HTR-8/SVneo (cell line): ENCODE results near the gene R3HDM4.
A peak's percentile ranks its signal among the peaks of the same experiment; 100 is the strongest.

Source experiments
- DNase-seq: peaks from one replicate; pipeline ENCODE4 v3.0.0; 2011; ENCODE audit warnings: low spot score, mixed read lengths; ENCODE audit not compliant: insufficient read length
- FAIRE-seq: peaks from 2 replicates; lab custom pipeline; 2011; peaks lifted over from hg19 to GRCh38; lab: Jason Lieb, UNC

R3HDM4 gene

GRCh38 chr19:917323-918151 is 4.5 kb upstream of the R3HDM4 start, which contains the start of gene KISS1R:
TSS of gene KISS1R (plus strand) at chr19:917333. CDS start at chr19:917503, 170 bp downstream.
- FAIRE-seq: no peak
- DNase-seq: no peak

DNA sequence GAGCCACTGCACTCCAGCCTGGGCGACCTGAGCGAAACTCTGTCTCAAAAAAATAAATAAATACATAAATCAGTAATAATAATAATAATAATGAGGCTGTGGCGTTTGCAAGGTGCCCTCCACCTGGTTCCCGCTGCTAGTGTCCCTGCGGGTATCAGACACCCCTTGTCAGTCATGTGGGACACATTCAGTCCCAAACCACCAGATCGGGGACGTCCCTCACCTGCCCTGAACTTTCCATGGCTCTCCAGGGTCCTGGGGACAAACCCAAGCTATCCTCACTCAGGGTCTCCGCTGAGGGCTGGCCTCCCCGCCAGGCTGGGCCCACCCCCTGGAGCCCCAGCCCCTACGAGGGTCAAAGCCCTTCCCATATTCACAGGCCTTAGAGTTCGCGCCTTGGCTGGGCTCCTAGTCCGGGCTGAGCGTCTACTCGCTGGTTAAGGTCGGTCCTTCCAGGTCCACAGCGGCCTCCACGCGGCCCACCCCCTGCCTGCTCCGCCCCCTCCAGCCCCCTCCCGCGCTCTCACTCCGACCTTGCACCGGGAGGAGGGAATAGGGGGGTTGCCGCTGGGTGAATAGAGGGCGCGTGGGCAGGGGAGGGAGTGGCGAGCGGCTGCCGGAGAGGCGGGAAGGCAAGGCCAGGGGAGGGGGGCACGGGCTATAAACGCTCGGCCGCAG is 3.8 kb upstream of the R3HDM4 start:
- FAIRE-seq: no peak
- no peak for DNase-seq

- DNase-seq (no peak), FAIRE-seq (no peak)
Observed at GRCh38 chr19:912181-913079, 589 bp downstream of the R3HDM4 start.

DNA sequence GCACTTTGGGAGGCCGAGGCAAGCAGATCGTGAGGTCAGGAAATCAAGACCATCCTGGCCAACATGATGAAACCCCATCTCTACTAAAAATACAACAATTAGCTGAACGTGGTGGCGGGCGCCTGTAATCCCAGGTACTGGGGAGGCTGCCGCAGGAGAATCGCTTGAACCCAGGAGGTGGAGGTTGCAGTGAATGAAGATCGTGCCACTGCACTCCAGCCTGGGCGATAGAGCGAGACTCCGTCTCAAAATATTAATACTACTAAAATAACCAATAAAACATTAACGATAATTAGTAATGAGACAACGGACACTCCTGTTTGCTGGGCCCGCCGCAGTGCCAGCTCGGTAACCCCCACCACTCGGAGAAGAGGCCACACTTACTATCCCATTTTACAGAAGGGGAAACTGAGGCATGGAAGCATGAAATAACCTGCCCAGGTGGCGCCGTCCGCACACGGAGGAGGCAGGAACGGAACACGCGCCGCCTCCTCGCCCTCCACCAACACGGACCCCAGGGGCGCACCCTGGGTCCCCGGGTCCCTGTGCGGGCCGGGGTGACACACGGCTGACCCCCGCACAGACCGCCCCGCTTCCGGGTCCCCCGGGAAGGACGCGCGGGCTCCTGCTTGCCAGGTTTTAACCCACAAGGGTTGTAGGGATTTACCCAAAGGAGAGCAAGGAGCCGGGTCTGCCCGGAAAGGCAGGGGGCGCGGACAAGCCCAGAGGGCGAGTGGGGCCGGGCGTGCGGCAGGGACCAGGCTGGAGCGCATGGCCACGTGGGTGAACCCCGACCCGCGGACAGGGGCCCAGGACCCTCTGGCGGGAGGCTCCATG is 1.6 kb downstream of the R3HDM4 start:
- DNase-seq: no peak

DNA sequence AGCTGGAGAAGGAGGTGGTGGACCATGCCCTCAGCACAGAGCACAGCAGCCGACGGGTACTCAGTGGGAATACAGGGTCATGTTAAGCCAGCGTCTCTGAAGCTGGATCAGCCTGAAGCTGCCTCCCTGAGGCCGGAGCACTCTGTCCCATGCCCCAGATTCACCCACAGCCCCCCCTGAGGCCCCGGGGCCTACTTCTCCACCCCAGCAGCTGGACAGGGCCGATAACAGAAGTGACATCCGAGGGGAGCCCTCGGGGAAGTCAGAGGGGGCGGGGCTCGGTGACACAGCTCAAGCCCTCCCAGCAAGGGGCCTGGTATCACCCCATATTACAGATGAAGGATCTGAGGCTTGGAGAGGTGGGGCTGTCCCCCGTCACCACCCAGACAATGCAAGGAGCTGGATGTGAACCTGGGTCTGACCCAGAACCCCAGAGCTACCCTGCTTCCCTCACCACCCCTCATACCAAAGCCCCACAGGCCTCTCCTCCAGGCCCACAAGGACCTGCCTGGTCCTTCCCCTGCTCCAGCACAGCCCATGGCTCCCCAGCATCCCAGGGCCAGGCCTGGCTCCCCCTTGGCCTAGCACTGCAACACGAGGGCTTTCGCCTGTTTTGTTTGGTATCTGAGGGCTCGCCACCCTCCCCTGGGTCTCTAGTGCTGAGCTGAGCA is 5.7 kb downstream of the R3HDM4 start:
- DNase-seq (no peak), FAIRE-seq (no peak)

More for the DNA sequence above, 1.6 kb downstream of the R3HDM4 start:
- FAIRE-seq: no peak

DNA sequence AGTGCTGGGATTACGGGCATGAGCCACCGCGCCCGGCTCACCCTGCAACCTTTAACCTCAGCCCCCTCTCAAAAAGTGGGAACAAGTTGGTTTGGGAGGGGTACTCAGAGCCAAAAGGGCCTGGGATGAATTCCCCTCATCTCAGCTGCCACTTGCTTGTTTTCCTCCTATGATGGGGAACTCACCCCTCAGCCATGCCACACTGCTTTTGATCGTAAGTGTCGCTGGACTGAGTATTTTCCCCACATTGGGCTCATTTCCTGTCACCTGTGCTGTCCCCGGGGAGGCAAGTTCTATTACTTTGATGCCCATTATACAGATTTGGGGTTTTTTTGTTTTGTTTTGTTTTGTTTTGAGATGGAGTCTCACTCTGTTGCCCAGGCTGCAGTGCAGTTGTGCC is 6.5 kb downstream of the R3HDM4 start:
- no peak for FAIRE-seq
- no peak for DNase-seq

- FAIRE-seq: no peak
- no peak for DNase-seq
Observed at GRCh38 chr19:904545-904944, 8.5 kb downstream of the R3HDM4 start.

- FAIRE-seq (no peak), DNase-seq (no peak)
Observed at GRCh38 chr19:903266-903797, 9.7 kb downstream of the R3HDM4 start.

- DNase-seq (no peak), FAIRE-seq (no peak)
Observed at GRCh38 chr19:902446-903226, 10.4 kb downstream of the R3HDM4 start.

GRCh38 chr19:902093-902370 is 11.0 kb downstream of the R3HDM4 start:
- no peak for FAIRE-seq
- DNase-seq: no peak

DNA sequence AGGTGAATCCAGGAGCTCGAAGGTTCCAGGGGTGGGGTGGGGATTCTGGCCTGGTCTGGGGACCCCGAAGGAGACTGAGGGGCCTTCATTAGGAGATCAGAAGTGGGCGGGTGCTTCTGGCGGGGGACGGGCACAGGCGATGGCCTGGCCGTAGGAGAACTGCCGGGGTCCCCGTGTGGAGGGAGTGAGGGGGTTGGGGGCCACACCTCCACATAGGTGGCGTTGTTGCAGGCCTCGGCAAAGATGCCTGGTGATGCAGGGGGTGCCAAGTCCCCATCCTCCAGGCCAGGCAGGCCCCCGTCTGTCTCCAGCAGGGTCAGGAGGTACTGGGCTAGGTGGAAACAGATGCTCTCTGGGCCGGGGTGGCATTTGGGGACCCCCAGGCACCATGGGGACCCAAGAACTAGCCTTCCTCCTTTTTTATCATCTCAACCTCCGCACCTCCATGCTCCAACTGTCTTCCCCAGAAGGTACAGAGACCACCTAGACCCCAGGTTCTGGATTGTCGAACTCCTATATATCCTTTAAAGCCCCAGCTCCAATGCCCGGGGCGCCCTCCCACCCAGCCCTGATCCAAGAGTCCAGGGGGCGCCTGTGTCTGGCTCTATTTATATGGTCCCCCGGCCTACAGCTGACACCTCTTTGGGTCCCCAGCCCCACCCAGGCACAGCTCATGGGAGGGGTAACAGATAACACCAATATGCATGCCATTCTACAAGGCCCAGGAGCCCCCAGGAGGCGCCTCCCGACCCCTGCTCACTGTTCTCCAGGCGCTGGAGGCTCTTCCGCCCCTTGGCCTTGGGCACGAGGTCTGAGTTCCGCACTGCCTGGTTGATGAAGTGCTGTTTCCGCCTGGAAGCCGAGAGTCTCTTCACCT is 11.6 kb downstream of the R3HDM4 start:
- no peak for FAIRE-seq

GRCh38 chr19:900302-901111 is 12.5 kb downstream of the R3HDM4 start:
- peak; percentile 40 for FAIRE-seq
- no peak for DNase-seq

More for the DNA sequence above, 11.6 kb downstream of the R3HDM4 start:
- no peak for DNase-seq

- DNase-seq (no peak), FAIRE-seq (no peak)
Observed at GRCh38 chr19:900043-900301, 13.0 kb downstream of the R3HDM4 start.

GRCh38 chr19:899336-900042 is 13.5 kb downstream of the R3HDM4 start:
- FAIRE-seq (no peak), DNase-seq (no peak)

GRCh38 chr19:898663-899062 is 14.4 kb downstream of the R3HDM4 start:
- no peak for DNase-seq

GRCh38 chr19:897442-898039 is 15.5 kb downstream of the R3HDM4 start:
- no peak for FAIRE-seq

More at GRCh38 chr19:898663-899062, 14.4 kb downstream of the R3HDM4 start:
- FAIRE-seq: no peak

More at GRCh38 chr19:897442-898039, 15.5 kb downstream of the R3HDM4 start:
- DNase-seq: no peak
